Gastrocnemius medialis (tissue), 4 donors: Measurements from ENCODE around the gene ZFP36L2. TPM values are rescaled to one million over a fixed set of nuclear protein-coding genes. Genes with fewer than 3 reads are reported as not detected.

ENCODE experiments used
- ATAC-seq, 2 donors: fragments of 150-250 bp; one replicate each; pipeline ENCODE4 v1.9.1; 2016
- DNase-seq, 2 donors: peaks; one replicate each; pipeline ENCODE4 v3.0.0-alpha.2; 2019
- H3K27ac ChIP-seq, 4 donors: fragments of 200-600 bp; sonication (generic); 1 replicate in 1 of 4; 2 replicates in 3 of 4; pipeline ENCODE4 v1.5.1; 2016 to 2018; ENCODE audit warnings: mild to moderate bottlenecking in 2 of 4, moderate library complexity in 1 of 4
- H3K27me3 ChIP-seq, 3 donors: fragments of 200-600 bp; sonication (generic) in 2 of 3; 1 replicate in 1 of 3; 2 replicates in 2 of 3; pipeline versions ENCODE4 v1.5.1 to v1.6.0; 2016 to 2019; ENCODE audit warnings: mild to moderate bottlenecking in 1 of 3, moderate library complexity in 1 of 3
- H3K36me3 ChIP-seq, 2 donors: fragments of 200-600 bp; sonication (generic) in 1 of 2; one replicate each; pipeline ENCODE4 v1.5.1; 2017 to 2018
- H3K4me1 ChIP-seq, 2 donors: fragments of 200-600 bp; sonication (generic) in 1 of 2; one replicate each; pipeline ENCODE4 v1.5.1; 2016 to 2017; ENCODE audit warnings: mild to moderate bottlenecking in 2 of 2
- H3K4me3 ChIP-seq, 4 donors: fragments of 200-600 bp; sonication (generic) in 3 of 4; 1 replicate in 1 of 4; 2 replicates in 3 of 4; pipeline ENCODE4 v1.5.1; 2016 to 2019; ENCODE audit warnings: mild to moderate bottlenecking in 2 of 4
- H3K9me3 ChIP-seq, 3 donors: fragments of 200-600 bp; sonication (generic) in 2 of 3; 1 replicate in 1 of 3; 2 replicates in 2 of 3; pipeline ENCODE4 v1.5.1; 2016 to 2019
- POLR2A ChIP-seq, 2 donors: fragments of 450-650 bp; IDR thresholded peaks; one replicate each; pipeline ENCODE4 v1.6.1; 2017; ENCODE audit warnings: antibody characterized with exemption in 2 of 2, mild to moderate bottlenecking in 2 of 2, moderate library complexity in 2 of 2
- in situ Hi-C, 4 donors: fragments of 200-750 bp; cut with MboI; loops; one replicate each; pipeline versions ENCODE4 v1.15.0 to v1.8.0; 2017; ENCODE audit warnings: low sequenced_read_pairs in 4 of 4
- intact Hi-C: fragments of 100-400 bp; cut with DNase I; formaldehyde crosslinking; loops from one replicate; pipeline ENCODE4 v1.15.1; 2023; ENCODE audit warnings: low total_unique reads
- total RNA-seq, 4 donors: library from RNA; depleted of rRNA; stranded (reverse); fragments of >200 nt; gene quantifications; one replicate each; pipeline versions ENCODE4 v1.1.0 to v1.2.3, GENCODE V29; 2016
- TF ChIP-seq, protein P1 (sequence below), 5 experiments: fragments of 450-650 bp in 3 of 5; fragments of 200-600 bp in 2 of 5; sonication (generic) in 2 of 5; IDR thresholded peaks in 4 of 5; conservative IDR thresholded peaks in 1 of 5; 1 replicate in 4 of 5; 2 replicates in 1 of 5; pipeline ENCODE4 v1.5.1; 2016 to 2019; ENCODE audit warnings: antibody characterized with exemption in 5 of 5, mild to moderate bottlenecking in 3 of 5, moderate library complexity in 3 of 5

Gene ZFP36L2
- total RNA-seq, 4 donors from 2014 or later: 15.5 to 58.6 (median 44.8) TPM

DNA sequence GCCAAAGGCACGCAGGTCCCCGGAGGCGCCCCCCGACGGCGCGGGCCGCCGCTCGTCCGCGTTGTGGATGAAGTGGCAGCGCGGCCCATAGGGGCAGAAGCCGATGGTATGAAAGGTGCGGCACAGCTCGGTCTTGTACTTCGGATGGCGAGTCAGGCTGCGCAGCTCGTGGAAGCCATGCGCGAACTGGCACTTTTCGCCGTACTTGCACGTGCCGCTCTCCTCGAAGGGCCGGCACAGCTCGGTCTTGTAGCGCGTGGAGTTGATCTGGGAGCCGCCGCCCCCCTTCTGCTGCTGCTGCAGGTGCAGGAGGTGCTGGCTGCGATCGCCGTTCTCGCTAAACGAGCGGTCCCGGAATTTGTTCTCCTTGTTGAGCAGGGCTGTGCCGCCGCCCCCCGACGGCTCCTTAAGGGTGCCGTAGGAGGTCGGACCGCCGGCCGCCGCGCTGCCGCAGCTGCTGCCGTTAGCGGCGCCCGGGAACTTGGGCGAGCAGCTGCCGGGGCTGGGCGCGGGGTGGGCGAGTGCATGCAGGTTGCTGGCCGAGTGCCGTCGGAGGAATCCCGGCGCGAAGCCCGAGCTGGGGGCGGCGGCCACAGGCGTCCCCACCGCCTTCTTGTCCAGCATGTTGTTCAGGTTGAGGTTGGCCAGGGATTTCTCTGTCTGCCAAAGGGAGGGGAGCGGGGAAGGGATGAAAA is 1.2 kb downstream of the ZFP36L2 start:
- Histone ChIP-seq H3K27ac (peak overlapping the region; percentile 99 to 100 (median 100)), H3K9me3 (no peaks in the 10 kb centered on the region), H3K27me3 (no peaks in the 10 kb centered on the region), H3K36me3 (peaks cover 0 to 17% of the 10 kb centered on the region in 2 donors), H3K4me3 (peak overlapping the region; percentile 76 to 99 (median 96)), H3K4me1 (peaks cover 47 to 54% of the 10 kb centered on the region in 2 donors)
- no peak for TF ChIP-seq POLR2A (IDR thresholded peaks at IDR 0.05)
- TF ChIP-seq, protein P1, sequence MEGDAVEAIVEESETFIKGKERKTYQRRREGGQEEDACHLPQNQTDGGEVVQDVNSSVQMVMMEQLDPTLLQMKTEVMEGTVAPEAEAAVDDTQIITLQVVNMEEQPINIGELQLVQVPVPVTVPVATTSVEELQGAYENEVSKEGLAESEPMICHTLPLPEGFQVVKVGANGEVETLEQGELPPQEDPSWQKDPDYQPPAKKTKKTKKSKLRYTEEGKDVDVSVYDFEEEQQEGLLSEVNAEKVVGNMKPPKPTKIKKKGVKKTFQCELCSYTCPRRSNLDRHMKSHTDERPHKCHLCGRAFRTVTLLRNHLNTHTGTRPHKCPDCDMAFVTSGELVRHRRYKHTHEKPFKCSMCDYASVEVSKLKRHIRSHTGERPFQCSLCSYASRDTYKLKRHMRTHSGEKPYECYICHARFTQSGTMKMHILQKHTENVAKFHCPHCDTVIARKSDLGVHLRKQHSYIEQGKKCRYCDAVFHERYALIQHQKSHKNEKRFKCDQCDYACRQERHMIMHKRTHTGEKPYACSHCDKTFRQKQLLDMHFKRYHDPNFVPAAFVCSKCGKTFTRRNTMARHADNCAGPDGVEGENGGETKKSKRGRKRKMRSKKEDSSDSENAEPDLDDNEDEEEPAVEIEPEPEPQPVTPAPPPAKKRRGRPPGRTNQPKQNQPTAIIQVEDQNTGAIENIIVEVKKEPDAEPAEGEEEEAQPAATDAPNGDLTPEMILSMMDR (IDR thresholded peaks at IDR 0.05 in 4 of 5, conservative IDR thresholded peaks at IDR 0.05 in 1 of 5): no peak
- intact Hi-C loops (loop anchor here (5.0 kb wide), 1 partner anchor 398 kb away; no protein-coding TSS in a partner anchor), in situ Hi-C loops (loop anchor here (5.0 to 25.0 kb wide), 6 partner anchors 50 to 388 kb away; no protein-coding TSS in a partner anchor)
- ATAC-seq (peak in 1 of 2 donors; percentile 1), DNase-seq (peak; percentile 52 to 57)

DNA sequence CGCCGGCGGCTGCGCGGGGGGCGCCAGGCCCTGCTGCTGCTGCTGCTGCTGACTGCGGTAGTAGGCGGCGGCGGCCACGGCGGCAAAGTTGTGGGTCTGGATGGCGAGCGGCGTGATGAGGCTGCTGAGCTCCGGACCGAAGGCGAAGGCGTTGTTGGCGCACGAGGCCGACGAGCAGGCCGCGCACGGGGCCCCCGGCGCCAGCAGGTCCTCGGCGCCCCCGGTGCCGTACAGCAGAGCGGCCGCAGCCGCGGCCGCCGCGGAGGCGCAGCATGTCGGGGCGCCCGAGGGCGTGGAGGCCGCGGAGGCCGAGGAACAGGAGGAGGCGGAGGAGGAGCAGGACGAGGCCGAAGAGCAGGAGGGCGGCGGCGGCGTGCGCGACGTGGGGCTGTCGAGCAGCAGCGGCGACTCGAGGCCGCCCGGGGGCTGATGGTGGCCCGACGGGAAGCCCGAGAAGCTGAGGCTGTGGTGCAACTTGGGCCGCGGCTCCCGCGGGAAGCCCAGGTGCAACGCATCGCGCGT is 1.8 kb downstream of the ZFP36L2 start:
- intact Hi-C loops (loop anchor here (5.0 kb wide), 1 partner anchor 397 kb away; no protein-coding TSS in a partner anchor), in situ Hi-C loops (loop anchor here (5.0 to 25.0 kb wide), 6 partner anchors 50 to 387 kb away; no protein-coding TSS in a partner anchor)
- Histone ChIP-seq H3K27ac (peak overlapping the region; percentile 99 to 100 (median 100)), H3K9me3 (no peaks in the 10 kb centered on the region), H3K36me3 (peaks cover 0 to 17% of the 10 kb centered on the region in 2 donors), H3K4me1 (peaks cover 51 to 60% of the 10 kb centered on the region in 2 donors), H3K27me3 (no peaks in the 10 kb centered on the region), H3K4me3 (peak overlapping the region; percentile 76 to 99 (median 96))
- DNase-seq (no peak), ATAC-seq (no peak)
- TF ChIP-seq, protein P1 (IDR thresholded peaks at IDR 0.05 in 4 of 5, conservative IDR thresholded peaks at IDR 0.05 in 1 of 5): no peak
- no peak for TF ChIP-seq POLR2A (IDR thresholded peaks at IDR 0.05)

DNA sequence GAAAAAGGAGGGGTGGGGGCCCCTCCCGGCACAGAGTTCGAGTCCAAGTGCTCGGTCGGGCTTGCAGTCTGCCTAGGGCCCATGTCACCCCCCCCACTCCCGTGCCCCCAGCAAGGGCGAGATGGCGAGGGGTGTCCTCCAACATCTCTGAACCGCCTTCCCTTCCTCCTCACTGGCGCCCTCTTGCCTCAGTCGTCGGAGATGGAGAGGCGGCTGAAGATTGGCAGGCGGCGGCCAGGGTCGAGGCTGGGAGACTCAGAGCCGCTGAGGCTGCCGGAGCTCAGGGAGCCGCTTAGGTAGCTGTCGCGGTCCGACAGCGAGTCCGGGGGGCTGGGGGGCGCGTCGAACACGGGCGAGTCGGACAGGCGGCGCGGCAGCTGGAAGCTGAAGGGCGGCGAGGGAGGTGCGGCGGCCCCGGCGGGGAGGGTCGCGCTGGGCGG is 2.3 kb downstream of the ZFP36L2 start:
- H3K27me3 ChIP-seq: no peaks in the 10 kb centered on the region
- in situ Hi-C loops (loop anchor here in 2 of 4 donors (10.0 kb wide), 3 partner anchors 49 to 249 kb away; no protein-coding TSS in a partner anchor), intact Hi-C loops (no loop called here)
- TF ChIP-seq, protein P1 (IDR thresholded peaks at IDR 0.05 in 4 of 5, conservative IDR thresholded peaks at IDR 0.05 in 1 of 5): peak in 2 of 5 experiments; percentile 26 to 37
- TF ChIP-seq POLR2A (IDR thresholded peaks at IDR 0.05): no peak
- peaks cover 0 to 17% of the 10 kb centered on the region in 2 donors for H3K36me3 ChIP-seq
- no peaks in the 10 kb centered on the region for H3K9me3 ChIP-seq
- ATAC-seq (no peak), DNase-seq (peak in 1 of 2 donors; percentile 69)
- peak overlapping the region; percentile 76 to 99 (median 96) for H3K4me3 ChIP-seq
- H3K4me1 ChIP-seq: peaks cover 55 to 62% of the 10 kb centered on the region in 2 donors
- H3K27ac ChIP-seq: peak overlapping the region; percentile 99 to 100 (median 100)

DNA sequence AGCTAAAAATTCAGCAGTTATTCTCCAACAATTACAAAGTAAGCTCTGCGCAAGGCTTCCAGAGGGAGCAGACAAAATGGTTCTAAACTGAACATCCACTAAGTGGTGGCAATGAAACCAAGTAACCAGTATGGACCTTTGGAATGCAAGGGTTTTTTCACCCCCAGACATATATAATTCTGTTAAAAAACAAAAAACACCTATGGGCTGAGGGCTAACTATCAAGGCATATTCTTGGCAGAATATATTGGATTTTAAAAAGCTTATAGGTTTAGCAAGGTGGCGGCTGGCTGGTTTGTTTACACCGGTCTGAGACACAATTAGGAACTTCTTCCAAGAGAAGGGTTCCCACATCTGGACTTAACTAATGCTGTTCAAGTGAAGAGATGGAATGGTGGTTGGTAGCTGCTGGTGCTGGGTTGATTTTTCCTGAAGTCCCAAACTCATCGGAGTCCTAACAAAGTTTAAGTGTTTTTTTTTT is 2.8 kb downstream of the ZFP36L2 start:
- Histone ChIP-seq H3K36me3 (peaks cover 0 to 17% of the 10 kb centered on the region in 2 donors), H3K27ac (peak overlapping the region; percentile 99 to 100 (median 100)), H3K4me3 (peak overlapping the region; percentile 76 to 99 (median 96)), H3K9me3 (no peaks in the 10 kb centered on the region), H3K4me1 (peaks cover 59 to 62% of the 10 kb centered on the region in 2 donors), H3K27me3 (no peaks in the 10 kb centered on the region)
- in situ Hi-C loops (loop anchor here in 2 of 4 donors (10.0 kb wide), 3 partner anchors 49 to 249 kb away; no protein-coding TSS in a partner anchor), intact Hi-C loops (no loop called here)
- TF ChIP-seq, protein P1 (IDR thresholded peaks at IDR 0.05 in 4 of 5, conservative IDR thresholded peaks at IDR 0.05 in 1 of 5): no peak
- TF ChIP-seq POLR2A (IDR thresholded peaks at IDR 0.05): no peak
- ATAC-seq: no peak
- DNase-seq: no peak
